Measurements from ENCODE around the gene NR5A2.

The NR5A2 gene

GRCh38 chr1:200027264-200027823 lies at the start of gene NR5A2:
Gene NR5A2 (plus strand): TSS chr1:200027710. CDS start chr1:200027848, 138 bp downstream.
- DNase-seq (ENCODE audit: low spot score) = no peak

GRCh38 chr1:199978408-199978940 lies 49.0 kb upstream of the NR5A2 start:
- no peak for DNase-seq (ENCODE audit: low spot score)

- DNase-seq (ENCODE audit: low spot score) = no peak
Observed at GRCh38 chr1:199979071-199979470, 48.4 kb upstream of the NR5A2 start.

- no peak for DNase-seq (ENCODE audit: low spot score)
Observed at GRCh38 chr1:199981584-199981983, 45.9 kb upstream of the NR5A2 start.

GRCh38 chr1:199982606-199983005 lies 44.9 kb upstream of the NR5A2 start:
- DNase-seq (ENCODE audit: low spot score) = no peak

- DNase-seq (ENCODE audit: low spot score) = no peak
Observed at GRCh38 chr1:199983531-199983930, 44.0 kb upstream of the NR5A2 start.

GRCh38 chr1:199995096-199995685 lies 32.3 kb upstream of the NR5A2 start:
- DNase-seq (ENCODE audit: low spot score) = no peak

GRCh38 chr1:200005165-200005564 lies 22.3 kb upstream of the NR5A2 start:
- no peak for DNase-seq (ENCODE audit: low spot score)

GRCh38 chr1:200006711-200007110 lies 20.8 kb upstream of the NR5A2 start:
- no peak for DNase-seq (ENCODE audit: low spot score)

- no peak for DNase-seq (ENCODE audit: low spot score)
Observed at GRCh38 chr1:200015811-200016210, 11.7 kb upstream of the NR5A2 start.

GRCh38 chr1:200021577-200022238 lies 5.8 kb upstream of the NR5A2 start:
- DNase-seq (ENCODE audit: low spot score) = no peak

- no peak for DNase-seq (ENCODE audit: low spot score)
Observed at GRCh38 chr1:200022239-200022804, 5.2 kb upstream of the NR5A2 start.

- DNase-seq (ENCODE audit: low spot score) = no peak
Observed at GRCh38 chr1:200028586-200029034, 1.1 kb downstream of the NR5A2 start.

- DNase-seq (ENCODE audit: low spot score) = no peak
Observed at GRCh38 chr1:200029035-200029821, 1.7 kb downstream of the NR5A2 start.

GRCh38 chr1:200029822-200030152 lies 2.3 kb downstream of the NR5A2 start:
- no peak for DNase-seq (ENCODE audit: low spot score)

- DNase-seq (ENCODE audit: low spot score) = no peak
Observed at GRCh38 chr1:200030791-200031190, 3.3 kb downstream of the NR5A2 start.

- no peak for DNase-seq (ENCODE audit: low spot score)
Observed at GRCh38 chr1:200033511-200034261, 6.2 kb downstream of the NR5A2 start.

GRCh38 chr1:200034262-200034557 lies 6.7 kb downstream of the NR5A2 start:
- DNase-seq (ENCODE audit: low spot score) = no peak

- no peak for DNase-seq (ENCODE audit: low spot score)
Observed at GRCh38 chr1:200034761-200035396, 7.4 kb downstream of the NR5A2 start.

- DNase-seq (ENCODE audit: low spot score) = no peak
Observed at GRCh38 chr1:200035397-200035955, 8.0 kb downstream of the NR5A2 start.

Measured in pons (tissue), 1 donor.